ENCODE results near the gene PLCL1. TPM values are rescaled to one million over a fixed set of nuclear protein-coding genes. Genes with fewer than 3 reads are reported as not detected.

PLCL1 gene
- total RNA-seq, 4 donors from 2014 or later = 5.4 to 21.8 (median 10.2) TPM

- no peak for TF ChIP-seq CTCF (IDR thresholded peaks at IDR 0.05)
Observed at GRCh38 chr2:198165289-198165688, 360.9 kb downstream of the PLCL1 start.

GRCh38 chr2:198167346-198167745 lies 363.0 kb downstream of the PLCL1 start:
- DNase-seq (ENCODE audit: low spot score) = no peak
- TF ChIP-seq CTCF (IDR thresholded peaks at IDR 0.05) = no peak
- ATAC-seq (ENCODE audit: low FRiP score) = no peak

More at GRCh38 chr2:198165289-198165688, 360.9 kb downstream of the PLCL1 start:
- ATAC-seq (ENCODE audit: low FRiP score) = no peak
- no peak for DNase-seq (ENCODE audit: low spot score)

GRCh38 chr2:198168651-198169050 lies 364.3 kb downstream of the PLCL1 start:
- TF ChIP-seq CTCF (IDR thresholded peaks at IDR 0.05) = no peak
- DNase-seq (ENCODE audit: low spot score) (no peak), ATAC-seq (ENCODE audit: low FRiP score) (no peak)

- peak; percentile 81 for ATAC-seq (ENCODE audit: low FRiP score)
- no peak for TF ChIP-seq CTCF (IDR thresholded peaks at IDR 0.05)
- DNase-seq (ENCODE audit: low spot score) = no peak
Observed at GRCh38 chr2:198173242-198173641, 368.8 kb downstream of the PLCL1 start.

- no peak for TF ChIP-seq CTCF (IDR thresholded peaks at IDR 0.05)
- DNase-seq (ENCODE audit: low spot score) (no peak), ATAC-seq (ENCODE audit: low FRiP score) (no peak)
Observed at GRCh38 chr2:198173864-198174263, 369.5 kb downstream of the PLCL1 start.

GRCh38 chr2:198175271-198175670 lies 370.9 kb downstream of the PLCL1 start:
- no peak for TF ChIP-seq CTCF (IDR thresholded peaks at IDR 0.05)
- no peak for DNase-seq (ENCODE audit: low spot score)
- ATAC-seq (ENCODE audit: low FRiP score) = no peak

- ATAC-seq (ENCODE audit: low FRiP score) = no peak
- TF ChIP-seq CTCF (IDR thresholded peaks at IDR 0.05) = no peak
- DNase-seq (ENCODE audit: low spot score) = no peak
Observed at GRCh38 chr2:198177040-198177439, 372.6 kb downstream of the PLCL1 start.
